CD4-positive, alpha-beta T cell treated with Interleukin-4 for 1 hour (primary cell): ENCODE data around the gene CNKSR3.

Experiments used
- DNase-seq, 2 donors: peaks; one replicate each; pipeline ENCODE4 v3.0.0-alpha.2; 2020 to 2022

CNKSR3 gene

GRCh38 chr6:154500769-154501577 lies 9.5 kb downstream of the CNKSR3 start:
- DNase-seq: no peak

GRCh38 chr6:154499855-154500589 lies 10.5 kb downstream of the CNKSR3 start:
- DNase-seq: no peak

- DNase-seq: no peak
Observed at GRCh38 chr6:154498340-154498934, 12.0 kb downstream of the CNKSR3 start.

GRCh38 chr6:154496793-154497517 lies 13.5 kb downstream of the CNKSR3 start:
- DNase-seq: no peak

DNA sequence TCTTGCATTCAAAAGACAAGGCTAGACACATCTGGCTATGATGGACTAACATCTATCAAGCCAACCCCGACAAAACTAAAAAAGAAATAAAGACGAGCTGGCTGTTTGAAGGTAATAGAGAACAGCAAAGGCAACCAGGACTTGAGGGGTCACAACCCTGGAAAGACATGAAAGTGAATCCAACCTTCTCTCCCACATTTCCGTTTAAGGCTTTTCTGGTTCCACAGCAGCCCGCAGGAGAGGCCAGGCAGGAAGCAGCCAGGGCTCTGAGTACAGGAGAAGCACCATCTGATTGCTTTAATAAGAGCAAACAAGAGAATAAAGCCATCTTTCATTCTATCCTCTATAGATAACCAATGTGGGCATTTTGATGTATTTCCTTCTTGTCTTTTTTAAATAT lies 14.3 kb downstream of the CNKSR3 start:
- DNase-seq: no peak

DNA sequence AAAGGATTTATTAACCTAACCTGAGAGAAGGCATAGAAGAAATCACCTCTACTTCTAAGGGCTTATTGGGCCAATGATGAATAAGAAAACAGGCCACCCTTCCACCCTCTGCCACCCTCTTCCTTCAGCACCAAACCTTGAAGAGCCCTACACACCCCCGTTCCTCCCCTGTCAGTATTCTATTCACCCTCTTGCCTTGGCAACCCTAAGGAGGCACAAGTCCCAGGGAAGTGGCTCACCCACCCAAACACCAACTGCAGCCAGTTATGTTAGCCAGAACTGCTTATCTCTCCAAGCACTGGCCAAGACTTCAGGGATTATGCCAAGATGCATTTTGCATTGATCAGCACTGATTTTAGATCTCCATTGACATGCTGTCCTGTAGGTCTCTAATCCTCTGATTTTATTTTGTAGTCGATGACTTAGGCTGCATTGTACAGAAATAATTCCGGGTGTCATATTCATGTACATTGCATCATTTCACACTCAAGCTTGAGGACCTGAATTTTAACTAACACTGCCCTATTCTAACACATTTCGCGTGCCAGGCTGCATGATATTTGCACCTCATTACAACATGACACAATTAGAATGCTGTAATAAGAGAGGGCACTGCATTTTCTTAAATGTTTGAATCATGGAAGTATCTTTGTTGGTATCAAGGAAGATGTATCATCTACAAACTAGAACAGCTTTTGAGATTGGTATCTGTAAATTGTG lies 15.7 kb downstream of the CNKSR3 start:
- DNase-seq: no peak

- DNase-seq: no peak
Observed at GRCh38 chr6:154491567-154492470, 18.7 kb downstream of the CNKSR3 start.

DNA sequence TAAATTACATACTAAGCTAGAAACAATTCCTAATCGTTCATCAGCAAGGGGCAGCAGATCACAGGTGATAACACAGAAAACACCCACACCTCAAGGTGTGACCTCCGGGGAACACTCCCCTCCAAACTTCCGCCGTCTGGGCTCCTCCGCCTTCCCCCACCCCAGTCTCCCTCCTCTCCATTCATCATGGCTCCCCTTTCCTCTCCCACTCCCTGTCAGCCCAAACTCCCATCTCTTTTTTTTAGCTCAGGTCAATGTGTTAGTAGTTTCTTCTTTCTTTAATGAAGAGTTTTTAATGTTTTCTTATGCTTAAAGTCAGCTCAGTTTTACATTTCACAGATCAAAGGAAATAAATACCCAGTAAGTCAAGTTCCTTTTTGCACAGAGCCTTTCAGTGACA lies 20.7 kb downstream of the CNKSR3 start:
- DNase-seq: no peak

- no peak for DNase-seq
Observed at GRCh38 chr6:154488802-154489437, 21.6 kb downstream of the CNKSR3 start.

GRCh38 chr6:154488248-154488593 lies 22.3 kb downstream of the CNKSR3 start:
- no peak for DNase-seq

DNA sequence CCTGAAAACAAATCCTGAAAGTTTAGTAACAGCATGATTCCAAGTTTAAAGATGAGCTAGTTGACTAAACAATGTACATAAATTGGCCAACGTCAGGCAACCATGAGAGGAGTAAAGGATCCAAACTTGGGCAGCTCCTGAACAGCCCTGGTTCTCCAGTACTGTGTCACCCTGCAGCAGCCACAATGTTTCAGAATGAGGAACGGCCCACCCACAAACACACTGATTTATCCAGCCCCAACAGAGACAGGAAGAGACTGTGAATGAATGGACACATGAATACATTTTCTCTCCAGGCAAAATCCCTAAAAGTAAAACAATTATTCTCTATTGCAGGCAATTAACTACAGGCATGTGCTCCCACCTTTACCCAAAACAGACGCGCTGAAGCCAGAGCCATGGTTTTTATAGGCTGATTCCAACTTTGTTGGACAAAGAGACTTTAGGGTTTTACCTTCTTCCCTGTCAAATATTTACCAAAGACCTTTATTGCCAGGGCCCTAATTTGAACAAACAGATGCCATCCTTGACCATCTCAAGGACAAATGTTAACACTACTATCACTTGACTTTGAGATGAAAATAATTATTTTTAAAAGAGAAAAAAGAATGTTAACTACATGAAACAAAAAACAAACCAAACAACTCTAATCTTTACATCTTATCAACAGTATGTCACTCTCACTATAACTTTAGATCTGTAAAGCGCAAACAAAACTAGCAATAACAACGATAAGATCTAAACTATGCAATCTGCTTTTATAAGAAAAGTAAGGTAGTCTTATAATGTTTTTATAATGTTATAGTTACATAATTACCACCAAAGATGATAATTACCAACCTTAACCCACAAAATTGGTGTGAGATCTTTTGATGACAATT lies 22.9 kb downstream of the CNKSR3 start:
- no peak for DNase-seq

GRCh38 chr6:154485815-154486214 lies 24.7 kb downstream of the CNKSR3 start:
- no peak for DNase-seq

GRCh38 chr6:154484942-154485341 lies 25.5 kb downstream of the CNKSR3 start:
- DNase-seq: no peak

DNA sequence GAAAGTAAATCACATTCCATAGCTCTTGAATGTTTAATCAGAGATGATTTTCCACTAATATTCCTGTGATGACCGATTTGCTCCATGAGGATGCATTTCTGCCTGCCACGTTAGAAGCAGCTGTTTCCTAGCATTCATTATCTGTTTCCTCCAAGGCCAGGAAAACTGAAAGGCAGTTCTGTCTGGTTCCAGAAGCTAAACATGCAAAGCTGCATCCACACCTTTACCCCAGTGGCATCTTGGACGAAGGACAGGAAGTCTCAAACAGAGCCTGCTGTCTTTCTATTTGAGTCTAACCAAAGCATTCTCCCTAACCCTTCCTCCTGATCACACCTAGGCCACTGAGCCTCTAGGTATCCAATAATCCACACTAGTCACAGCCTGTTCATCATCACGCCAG lies 27.6 kb downstream of the CNKSR3 start:
- DNase-seq: no peak

- DNase-seq: no peak
Observed at GRCh38 chr6:154481521-154482013, 28.9 kb downstream of the CNKSR3 start.

DNA sequence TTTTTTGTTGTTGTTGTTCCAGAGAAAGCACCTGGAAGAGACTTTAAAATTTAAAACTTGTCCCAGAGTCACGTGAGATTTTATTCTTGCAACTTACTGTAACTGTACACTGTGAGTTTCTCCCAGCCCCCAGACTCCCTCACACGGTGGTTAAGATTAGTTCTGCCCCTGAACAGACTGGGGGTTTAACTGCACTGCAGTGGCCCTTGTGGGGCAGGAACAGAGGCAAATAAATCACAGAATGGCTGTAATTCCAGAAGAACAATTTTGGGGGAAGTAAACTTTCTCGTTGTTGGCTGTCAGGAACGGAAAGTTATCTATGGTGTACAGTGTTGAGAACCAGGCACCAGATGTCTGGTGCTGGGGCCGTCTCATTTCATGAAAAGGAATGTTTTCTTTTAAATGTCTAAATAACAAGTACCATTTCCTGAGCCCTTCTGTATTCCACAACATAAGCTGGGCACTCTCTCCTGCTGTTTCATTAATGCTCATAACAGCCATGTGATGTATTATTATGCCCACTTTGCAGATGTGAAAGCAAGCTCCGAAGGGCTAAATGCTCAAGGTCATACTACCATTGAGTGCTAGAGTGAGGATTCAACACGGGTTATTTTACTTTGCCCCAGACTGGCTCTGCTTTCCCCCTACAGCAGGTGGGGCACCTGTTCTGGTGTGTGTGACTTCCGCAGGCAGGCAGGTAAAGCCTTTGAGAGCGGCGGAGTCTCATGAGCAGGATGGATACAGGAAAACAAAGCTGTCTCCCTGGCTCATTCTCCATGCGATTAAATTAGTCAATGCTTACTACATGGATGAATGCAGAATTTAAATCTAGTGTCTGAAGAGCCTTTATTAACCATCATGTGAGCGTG lies 30.5 kb downstream of the CNKSR3 start:
- DNase-seq: no peak

DNA sequence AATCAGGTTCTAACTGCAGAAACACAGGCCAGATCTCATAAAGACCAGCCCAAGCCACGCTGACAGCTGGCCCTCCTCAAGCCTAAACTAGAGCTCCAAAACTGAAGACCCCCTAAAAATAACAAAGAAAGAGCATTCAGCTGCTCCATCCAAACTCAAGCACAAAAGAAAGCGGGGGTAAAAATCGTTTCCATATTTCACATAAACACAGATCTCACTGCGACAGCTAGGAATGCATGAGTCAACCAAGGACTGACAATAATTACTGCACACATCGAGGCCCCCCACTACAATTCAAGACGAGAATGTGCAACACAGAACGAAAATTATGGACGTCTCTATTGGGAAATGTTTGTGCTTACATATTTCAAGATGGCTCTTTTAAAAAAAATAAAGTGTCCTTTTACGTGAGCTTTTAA lies 31.1 kb downstream of the CNKSR3 start:
- no peak for DNase-seq

GRCh38 chr6:154478701-154479060 lies 31.8 kb downstream of the CNKSR3 start:
- DNase-seq: no peak
